ENCODE results near the gene KCNJ9. TPM values are rescaled to one million over a fixed set of nuclear protein-coding genes. Genes with fewer than 3 reads are reported as not detected.

The KCNJ9 gene
- total and polyA plus RNA-seq, 8 donors: 0.04 to 0.10 (median 0.08) TPM; not detected in 5

DNA sequence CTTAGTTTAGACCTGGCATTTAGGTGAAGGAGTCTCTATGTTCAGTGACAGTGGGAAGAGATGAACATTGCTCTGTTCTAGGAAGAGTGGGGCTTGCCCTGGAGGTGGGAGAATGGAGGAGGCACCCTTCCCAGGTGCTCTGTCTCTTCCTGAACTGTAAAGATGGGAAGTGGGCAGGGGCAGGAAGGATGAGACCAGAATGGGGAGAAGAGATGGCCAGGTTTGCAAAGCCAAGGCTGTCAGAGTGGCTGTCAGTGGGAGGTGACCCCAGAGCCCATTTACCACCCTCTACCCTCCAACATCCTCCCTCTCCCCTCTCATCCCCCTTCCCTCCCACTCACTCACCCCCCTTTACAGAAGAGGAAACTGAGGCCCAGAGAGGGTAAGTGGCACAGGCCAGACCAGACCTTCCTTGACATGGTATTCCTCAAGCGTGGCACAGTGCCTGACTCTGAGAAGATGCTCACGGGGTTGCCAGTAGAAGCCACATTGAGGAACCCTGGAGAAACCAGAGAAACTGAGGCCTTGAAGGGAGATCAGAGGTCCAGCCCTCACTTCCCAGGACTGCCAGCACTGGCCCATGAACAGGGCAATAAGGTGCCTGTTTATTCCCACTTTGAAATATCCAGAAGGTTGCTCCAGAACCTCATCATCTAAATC, 18.5 kb downstream of the KCNJ9 start:
- Histone ChIP-seq H3K9me3 (no peaks in the 10 kb centered on the region), H3K27me3 (no peaks in the 10 kb centered on the region), H3K4me1 (peaks cover 0 to 41% of the 10 kb centered on the region in 2 donors), H3K36me3 (no peaks in the 10 kb centered on the region), H3K27ac (peak overlapping the region; percentile 89 to 90), H3K4me3 (no peak overlapping the region)
- DNase-seq (no peak), ATAC-seq (no peak)
- intact Hi-C loops (cut with DNase I): loop anchor here in 1 of 2 donors (2.0 to 10.0 kb wide), 3 partner anchors 95 to 192 kb away; partner anchors contain the start of gene CASQ1
- no peak for TF ChIP-seq CTCF (IDR thresholded peaks at IDR 0.05)

GRCh38 chr1:160101037-160101716, 19.8 kb downstream of the KCNJ9 start:
- DNase-seq: peak; percentile 67 to 91 (median 82)
- intact Hi-C loops (cut with DNase I): loop anchor here in 1 of 2 donors (2.0 to 10.0 kb wide), 3 partner anchors 94 to 191 kb away; partner anchors contain the start of gene CASQ1
- H3K4me1 ChIP-seq: peaks cover 0 to 37% of the 10 kb centered on the region in 2 donors

DNA sequence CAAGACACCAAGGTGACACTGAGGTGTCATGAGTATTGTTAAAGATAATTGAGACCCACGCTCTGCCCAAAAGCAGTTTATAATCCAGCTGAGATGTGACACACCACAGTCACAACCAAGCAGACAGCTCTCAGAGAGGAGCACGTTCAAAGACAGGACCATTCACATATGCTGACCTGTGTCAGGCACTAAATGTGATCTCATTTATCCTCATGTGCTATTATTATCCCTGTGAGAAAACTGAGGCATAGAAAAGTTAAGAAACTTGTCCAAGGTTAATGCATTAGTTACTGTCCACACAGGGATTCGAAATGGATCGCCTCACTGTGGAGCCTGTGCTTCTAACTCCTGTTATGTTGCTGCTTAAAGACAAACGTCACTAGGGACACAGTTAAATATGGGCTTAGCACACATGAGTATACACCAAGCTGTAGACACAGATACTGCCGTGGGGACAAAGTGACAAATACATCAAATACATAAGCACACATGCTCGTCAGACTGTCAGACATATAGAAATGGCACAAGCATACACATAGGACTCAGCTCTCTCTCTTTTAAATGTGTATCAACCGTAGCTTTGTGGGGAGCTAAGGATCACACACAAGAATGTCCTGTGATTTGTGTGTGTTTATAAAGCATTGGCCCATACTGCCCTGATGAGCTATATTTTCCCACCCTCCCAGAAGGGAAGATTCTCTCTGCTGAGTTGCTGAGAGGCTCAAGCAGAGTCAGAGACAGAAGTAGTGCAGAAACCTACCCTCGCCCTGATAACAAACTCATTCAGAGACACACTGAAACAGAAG, 20.6 kb downstream of the KCNJ9 start:
- intact Hi-C loops (cut with DNase I): loop anchor here in 1 of 2 donors (2.0 to 10.0 kb wide), 3 partner anchors 93 to 190 kb away; partner anchors contain the start of gene CASQ1
- peaks cover 0 to 30% of the 10 kb centered on the region in 2 donors for H3K4me1 ChIP-seq
- H3K36me3 ChIP-seq: no peaks in the 10 kb centered on the region
- no peak for TF ChIP-seq CTCF (IDR thresholded peaks at IDR 0.05)
- H3K27me3 ChIP-seq: no peaks in the 10 kb centered on the region
- no peak for DNase-seq
- no peak for ATAC-seq
- no peaks in the 10 kb centered on the region for H3K9me3 ChIP-seq
- H3K4me3 ChIP-seq: no peak overlapping the region
- no peak overlapping the region for H3K27ac ChIP-seq

More at GRCh38 chr1:160101037-160101716, 19.8 kb downstream of the KCNJ9 start:
- peak; percentile 44 for ATAC-seq
- Histone ChIP-seq H3K9me3 (no peaks in the 10 kb centered on the region), H3K36me3 (no peaks in the 10 kb centered on the region), H3K4me3 (no peak overlapping the region), H3K27ac (no peak overlapping the region), H3K27me3 (no peaks in the 10 kb centered on the region)
- peak; percentile 89 to 92 for TF ChIP-seq CTCF (IDR thresholded peaks at IDR 0.05)

- ATAC-seq: no peak
- no peak for TF ChIP-seq CTCF (IDR thresholded peaks at IDR 0.05)
- peaks cover 0 to 16% of the 10 kb centered on the region in 2 donors for H3K4me1 ChIP-seq
- no peak overlapping the region for H3K27ac ChIP-seq
- intact Hi-C loops (cut with DNase I): loop anchor here in 1 of 2 donors (5.0 to 10.0 kb wide), 2 partner anchors 91 to 188 kb away; partner anchors contain the start of gene CASQ1
- no peak for DNase-seq
- no peaks in the 10 kb centered on the region for H3K9me3 ChIP-seq
- H3K4me3 ChIP-seq: no peak overlapping the region
- no peaks in the 10 kb centered on the region for H3K36me3 ChIP-seq
- no peaks in the 10 kb centered on the region for H3K27me3 ChIP-seq
Observed at GRCh38 chr1:160103658-160104408, 22.5 kb downstream of the KCNJ9 start.

Measured in left lung (tissue), 10 donors.